Choroid plexus epithelial cell (primary cell): ENCODE measurements around the gene ENDOG.
"Not testable (repeated sequence)": the region's sequence is repeated elsewhere in the genome, so short reads cannot be mapped to it uniquely, and the experiment has no call there.

Experiments used
- DNase-seq: peaks from one replicate; pipeline ENCODE4 v3.0.0-alpha.2; 2010; ENCODE audit warnings: low read depth
- H3K4me3 ChIP-seq: 2 replicates; pipeline ENCODE4 v1.5.1; 2011; ENCODE audit warnings: low read depth, mild to moderate bottlenecking, control low read depth, low read length, moderate library complexity
- CTCF ChIP-seq: conservative IDR thresholded peaks from 2 replicates; pipeline ENCODE4 v1.5.1; 2011; ENCODE audit warnings: low read depth, mild to moderate bottlenecking, control low read depth, inconsistent platforms, low read length, moderate library complexity

ENDOG gene

GRCh38 chr9:128788445-128788844 lies 29.9 kb upstream of the ENDOG start:
- DNase-seq, result no peak
- peak overlapping the region; percentile 78 for H3K4me3 ChIP-seq
- TF ChIP-seq CTCF, result no peak

GRCh38 chr9:128790536-128790935 lies 27.8 kb upstream of the ENDOG start:
- no peak for DNase-seq
- no peak for TF ChIP-seq CTCF
- H3K4me3 ChIP-seq, result no peak overlapping the region

- no peak overlapping the region for H3K4me3 ChIP-seq
- TF ChIP-seq CTCF, result no peak
- no peak for DNase-seq
Observed at GRCh38 chr9:128792134-128792533, 26.2 kb upstream of the ENDOG start.

- DNase-seq, result no peak
- no peak for TF ChIP-seq CTCF
Observed at GRCh38 chr9:128792978-128793686, 25.2 kb upstream of the ENDOG start.

GRCh38 chr9:128794961-128795360 lies 23.3 kb upstream of the ENDOG start:
- not testable (repeated sequence) for DNase-seq, H3K4me3 ChIP-seq

More at GRCh38 chr9:128792978-128793686, 25.2 kb upstream of the ENDOG start:
- H3K4me3 ChIP-seq, result no peak overlapping the region

GRCh38 chr9:128798896-128799295 lies 19.4 kb upstream of the ENDOG start:
- no peak overlapping the region for H3K4me3 ChIP-seq
- DNase-seq, result no peak
- TF ChIP-seq CTCF, result no peak

GRCh38 chr9:128800061-128800460 lies 18.2 kb upstream of the ENDOG start:
- H3K4me3 ChIP-seq, result no peak overlapping the region
- no peak for TF ChIP-seq CTCF
- no peak for DNase-seq
